Measurements from ENCODE around the gene PSMC3.

Gene PSMC3

GRCh38 chr11:47394322-47395222, 31.7 kb downstream of the PSMC3 start:
- no peak for DNase-seq (ENCODE audit: low read depth)

GRCh38 chr11:47394050-47394321, 32.3 kb downstream of the PSMC3 start:
- DNase-seq (ENCODE audit: low read depth): no peak

- DNase-seq (ENCODE audit: low read depth): no peak
Observed at GRCh38 chr11:47393163-47394049, 32.8 kb downstream of the PSMC3 start.

GRCh38 chr11:47392546-47393162, 33.6 kb downstream of the PSMC3 start:
- no peak for DNase-seq (ENCODE audit: low read depth)

- DNase-seq (ENCODE audit: low read depth): no peak
Observed at GRCh38 chr11:47391711-47392432, 34.4 kb downstream of the PSMC3 start.

- DNase-seq (ENCODE audit: low read depth): no peak
Observed at GRCh38 chr11:47391077-47391583, 35.1 kb downstream of the PSMC3 start.

GRCh38 chr11:47390422-47390760, 35.8 kb downstream of the PSMC3 start:
- DNase-seq (ENCODE audit: low read depth): no peak

- no peak for DNase-seq (ENCODE audit: low read depth)
Observed at GRCh38 chr11:47389577-47390421, 36.4 kb downstream of the PSMC3 start.

- no peak for DNase-seq (ENCODE audit: low read depth)
Observed at GRCh38 chr11:47388697-47389576, 37.3 kb downstream of the PSMC3 start.

- no peak for DNase-seq (ENCODE audit: low read depth)
Observed at GRCh38 chr11:47387944-47388696, 38.1 kb downstream of the PSMC3 start.

- DNase-seq (ENCODE audit: low read depth): no peak
Observed at GRCh38 chr11:47384498-47384897, 41.7 kb downstream of the PSMC3 start.

- DNase-seq (ENCODE audit: low read depth): no peak
Observed at GRCh38 chr11:47383071-47383470, 43.2 kb downstream of the PSMC3 start.

- DNase-seq (ENCODE audit: low read depth): no peak
Observed at GRCh38 chr11:47380078-47380477, 46.2 kb downstream of the PSMC3 start.

GRCh38 chr11:47379317-47379716, 46.9 kb downstream of the PSMC3 start:
- DNase-seq (ENCODE audit: low read depth): no peak

GRCh38 chr11:47378836-47379170, 47.4 kb downstream of the PSMC3 start:
- DNase-seq (ENCODE audit: low read depth): no peak

- DNase-seq (ENCODE audit: low read depth): no peak
Observed at GRCh38 chr11:47378010-47378835, 48.0 kb downstream of the PSMC3 start, which contains the start of gene SPI1. Gene SPI1, minus strand, starts transcription at chr11:47378547. Its CDS starts 194 bp downstream, at chr11:47378353.

GRCh38 chr11:47377571-47378009, 48.6 kb downstream of the PSMC3 start:
- no peak for DNase-seq (ENCODE audit: low read depth)

All from T-helper 22 cell (primary cell).